GM19467 (cell line): ENCODE measurements around the gene LIN54.
"Not testable (repeated sequence)": the region's sequence is repeated elsewhere in the genome, so short reads cannot be mapped to it uniquely, and the experiment has no call there.

Source experiments
- ATAC-seq: cut with Tn5 transposase; IDR thresholded peaks from one replicate; pipeline ENCODE4 v1.9.1; 2021; ENCODE audit warnings: mild to moderate bottlenecking, moderate library complexity; ENCODE audit not compliant: unreplicated experiment

LIN54 gene

GRCh38 chr4:83012687-83013419, 2.2 kb upstream of the LIN54 start:
- ATAC-seq = peak; percentile 81

GRCh38 chr4:83012200-83012686, 1.6 kb upstream of the LIN54 start:
- ATAC-seq = no peak

GRCh38 chr4:83011689-83012199, 1.1 kb upstream of the LIN54 start:
- no peak for ATAC-seq

GRCh38 chr4:83010111-83010521, 507 bp downstream of the LIN54 start:
- no peak for ATAC-seq

- ATAC-seq = no peak
Observed at GRCh38 chr4:83009529-83009928, 1.1 kb downstream of the LIN54 start.

DNA sequence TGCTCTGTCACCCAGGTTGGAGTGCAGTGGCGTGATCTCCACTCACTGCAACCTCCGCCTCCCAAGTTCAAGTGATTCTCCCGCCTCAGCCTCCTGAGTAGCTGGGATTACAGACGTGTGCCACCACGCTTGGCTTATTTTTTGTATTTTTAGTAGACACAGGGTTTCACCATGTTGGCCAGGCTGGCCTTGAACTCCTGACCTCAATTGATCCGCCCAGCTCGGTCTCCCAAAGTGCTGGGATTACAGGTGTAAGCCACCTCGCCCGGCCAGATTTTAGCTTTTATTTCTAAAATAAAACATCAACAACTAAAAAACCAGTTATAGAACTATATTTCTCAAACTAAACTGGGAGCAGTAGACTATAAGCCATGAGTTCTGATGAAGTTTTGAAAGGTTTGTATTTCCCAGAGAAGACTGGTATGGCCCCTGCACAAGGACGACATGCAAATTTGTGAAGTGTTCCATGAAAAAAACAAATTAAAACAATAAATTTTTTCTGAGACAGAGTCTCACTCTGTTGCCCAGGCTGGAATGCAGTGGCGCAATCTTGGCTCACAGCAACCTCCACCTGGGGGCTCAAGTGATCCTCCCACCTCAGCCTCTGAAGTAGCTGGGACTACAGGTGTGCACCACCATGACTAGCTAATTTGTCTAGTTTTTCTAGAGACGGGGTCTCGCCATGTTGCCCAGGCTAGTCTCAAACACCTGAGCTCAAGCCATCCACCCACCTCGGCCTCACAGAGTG, 7.4 kb downstream of the LIN54 start:
- not testable (repeated sequence) for ATAC-seq

DNA sequence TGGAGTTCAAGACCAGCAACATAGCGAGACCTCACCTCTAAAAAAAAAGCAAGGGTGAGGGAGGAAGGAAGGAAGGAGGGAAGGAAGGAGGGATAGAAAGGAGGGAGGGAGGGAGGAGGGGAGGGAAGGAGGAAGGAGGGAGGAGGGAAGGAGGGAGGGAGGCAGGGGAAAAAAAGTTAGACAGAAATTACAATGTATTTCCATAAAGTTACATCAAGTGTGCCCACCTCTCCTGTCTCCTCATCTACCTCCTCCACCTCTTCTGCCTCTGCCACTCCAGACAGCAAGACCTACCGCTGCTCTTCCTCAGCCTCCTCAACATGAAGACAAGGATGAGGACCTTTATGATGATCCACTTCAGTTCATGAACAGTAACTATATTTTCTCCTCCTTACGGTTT, 8.3 kb downstream of the LIN54 start:
- ATAC-seq = no peak

- no peak for ATAC-seq
Observed at GRCh38 chr4:82998898-82999297, 11.7 kb downstream of the LIN54 start.

DNA sequence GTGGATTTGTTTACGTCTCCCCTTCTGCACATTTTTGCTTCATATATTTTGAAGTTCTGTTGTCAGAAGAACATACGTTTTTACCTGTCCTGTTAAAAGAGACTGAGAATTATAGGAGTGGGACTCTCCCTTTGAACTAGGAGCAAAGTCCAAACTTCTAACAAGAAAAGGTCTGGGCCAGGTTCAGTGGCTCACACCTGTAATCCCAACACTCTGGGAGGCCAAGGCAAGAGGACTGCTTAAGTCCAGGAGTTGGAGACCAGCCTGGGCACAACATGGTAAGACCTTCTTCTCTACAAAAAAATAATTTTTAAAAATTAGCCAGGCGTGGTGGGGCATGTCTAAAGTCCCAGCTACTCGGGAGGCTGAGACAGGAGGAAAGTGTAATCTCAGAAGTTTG, 15.8 kb downstream of the LIN54 start:
- no peak for ATAC-seq

DNA sequence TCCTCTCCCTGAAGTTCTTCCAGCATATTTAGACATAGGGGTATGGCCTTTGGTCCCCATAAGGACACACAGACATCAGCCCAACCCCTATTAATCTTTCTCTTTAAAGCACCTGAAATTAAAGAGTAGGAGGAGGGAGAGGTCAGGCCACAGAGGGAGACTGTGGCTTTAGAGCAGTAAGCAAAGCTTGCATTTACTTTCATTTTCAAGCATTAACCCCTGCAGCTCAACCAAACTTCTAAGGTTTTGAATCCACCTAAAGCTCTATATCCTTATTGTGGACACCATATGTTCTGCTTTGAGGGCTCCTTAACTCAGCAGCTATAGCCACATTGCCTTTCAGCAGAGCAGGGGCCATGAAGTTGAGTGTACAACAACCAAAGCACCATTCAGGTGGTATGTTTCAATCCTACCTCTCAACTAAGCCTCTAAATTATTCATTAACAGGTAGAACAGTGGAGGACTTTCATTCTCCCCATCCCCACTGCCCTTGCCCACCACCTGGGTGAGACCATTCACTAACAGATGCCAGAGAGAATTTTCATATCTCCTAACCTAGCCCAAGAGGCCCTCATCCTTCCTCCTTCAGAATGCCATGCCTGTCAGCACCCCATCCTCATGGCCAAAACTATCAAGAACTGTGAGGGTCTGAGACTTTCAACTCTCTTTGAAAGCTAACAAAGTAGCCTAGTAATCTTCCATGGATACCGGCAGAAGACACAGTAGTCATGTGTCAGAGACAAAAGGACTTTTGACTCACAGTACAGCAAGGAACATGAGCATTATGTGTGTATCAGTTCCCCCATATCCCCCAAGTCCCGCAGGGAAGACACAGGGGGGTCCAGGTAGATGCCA, 20.8 kb downstream of the LIN54 start:
- ATAC-seq = peak; percentile 80

DNA sequence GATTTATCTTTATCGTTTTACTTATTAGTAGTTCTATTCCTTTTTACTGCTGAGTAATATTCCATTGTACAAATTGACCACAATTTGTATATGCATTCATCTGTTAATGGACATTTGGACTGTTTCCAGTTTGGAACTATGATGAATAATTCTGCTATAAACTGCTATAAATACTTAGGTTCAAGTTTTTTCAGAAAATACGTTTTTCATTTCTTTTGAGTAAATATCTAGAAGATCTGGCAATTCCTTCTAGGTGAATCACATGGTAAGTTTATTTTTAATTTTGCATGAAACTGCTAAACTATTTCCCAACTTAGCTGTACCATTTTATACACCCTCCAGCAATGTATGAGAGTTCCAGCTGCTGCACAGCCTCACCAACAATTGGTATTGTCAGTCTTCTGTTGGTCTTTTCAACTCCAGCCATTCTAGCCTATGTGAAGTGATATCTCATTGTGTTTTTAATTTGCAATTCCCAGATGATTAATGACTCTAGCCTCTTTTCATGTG, 22.2 kb downstream of the LIN54 start:
- ATAC-seq = no peak

GRCh38 chr4:82987519-82987918, 23.1 kb downstream of the LIN54 start:
- ATAC-seq = not testable (repeated sequence)

DNA sequence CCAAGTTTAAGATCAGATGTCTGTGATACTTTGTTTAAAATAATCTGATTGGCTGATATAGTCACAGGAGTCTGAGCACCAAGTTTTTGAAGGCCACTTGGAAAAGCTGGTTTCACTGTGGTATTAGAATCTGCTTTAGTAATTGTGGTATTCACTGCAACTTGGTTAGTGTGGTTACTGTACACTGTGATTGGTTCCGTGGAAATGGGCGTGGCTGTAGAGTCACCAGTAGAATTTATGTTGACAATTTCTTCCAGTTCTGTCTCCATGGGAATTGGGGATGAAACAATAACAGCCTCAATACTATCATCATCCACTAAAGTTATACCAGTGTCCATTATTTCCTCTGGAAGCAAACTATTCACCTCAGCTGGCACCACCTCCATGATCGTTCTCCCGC, 26.2 kb downstream of the LIN54 start:
- ATAC-seq = no peak

DNA sequence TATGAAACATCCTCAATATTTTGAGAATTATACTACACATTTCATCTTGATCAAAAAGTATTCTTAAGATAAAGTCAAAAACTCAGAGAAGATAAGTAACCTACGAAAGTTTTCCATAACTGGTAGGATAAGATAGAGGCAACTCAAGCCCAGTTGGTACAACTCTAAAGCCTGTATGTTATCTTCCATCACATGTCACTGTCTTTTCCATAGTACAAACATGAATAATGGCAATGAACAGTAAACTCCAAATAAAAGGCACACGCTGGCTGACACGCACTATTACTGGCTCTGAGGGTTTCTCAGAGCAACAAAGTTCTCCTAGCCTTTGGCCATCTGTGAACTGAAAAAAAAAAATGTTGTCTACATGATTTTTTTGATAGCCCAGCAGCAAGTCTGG, 27.2 kb downstream of the LIN54 start:
- ATAC-seq = no peak

GRCh38 chr4:82981138-82981537, 29.5 kb downstream of the LIN54 start:
- ATAC-seq = no peak

DNA sequence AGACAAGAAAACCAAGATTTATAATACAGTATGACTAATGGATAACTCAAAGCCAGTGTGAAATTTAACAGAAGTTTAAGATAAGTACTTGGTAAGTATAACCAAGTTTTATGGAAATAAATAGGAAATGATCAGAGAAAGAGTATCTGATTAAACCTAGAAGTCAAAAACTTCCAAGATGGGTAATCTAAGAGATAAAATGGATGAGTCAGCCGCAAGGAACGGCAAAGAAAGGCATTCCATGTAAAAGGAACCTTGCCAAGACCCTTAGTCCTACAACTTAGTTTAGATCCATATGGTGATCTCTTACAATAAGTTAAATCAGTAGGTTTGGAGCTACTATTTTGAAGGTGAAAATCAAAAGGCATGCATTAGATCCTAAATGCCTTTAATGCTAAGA, 34.8 kb downstream of the LIN54 start:
- ATAC-seq = no peak

DNA sequence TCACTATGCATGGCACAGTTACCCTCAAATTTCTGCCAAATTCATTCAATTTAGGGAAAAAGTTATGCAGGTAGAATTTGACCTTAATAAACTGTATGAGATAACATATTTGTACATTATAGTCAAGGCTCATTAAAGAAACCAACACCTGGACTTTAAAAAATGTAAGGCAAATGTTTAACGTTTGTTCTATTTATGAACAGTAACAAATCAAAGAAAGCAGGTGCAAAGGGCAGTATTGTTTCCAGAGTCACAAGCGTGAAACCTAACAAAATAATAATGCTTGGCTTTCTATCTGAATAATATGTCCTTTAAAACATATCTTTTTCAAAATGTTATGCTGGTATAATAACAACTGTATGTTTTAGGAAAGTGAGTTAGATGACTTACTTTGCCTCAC, 41.2 kb downstream of the LIN54 start:
- no peak for ATAC-seq

DNA sequence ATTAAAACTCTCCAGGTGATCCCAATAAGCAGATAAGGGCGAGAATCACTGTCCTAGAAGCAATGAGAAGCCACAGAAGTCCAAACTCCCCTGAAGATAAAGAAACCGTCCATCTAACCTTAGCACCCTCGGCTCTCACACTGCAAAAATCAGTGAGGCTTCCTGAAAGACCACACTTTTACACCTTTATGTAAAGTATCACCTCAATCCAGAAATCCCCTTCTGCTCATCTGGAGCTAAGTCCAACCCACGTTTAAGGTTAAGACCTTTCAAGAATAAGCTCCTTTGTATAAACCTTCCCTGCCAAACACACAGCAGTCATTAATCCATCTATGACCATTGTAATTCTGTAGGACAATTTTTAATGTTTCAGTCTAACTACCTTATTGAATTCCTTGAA, 41.7 kb downstream of the LIN54 start:
- no peak for ATAC-seq

- ATAC-seq = no peak
Observed at GRCh38 chr4:82965763-82966162, 44.9 kb downstream of the LIN54 start.

DNA sequence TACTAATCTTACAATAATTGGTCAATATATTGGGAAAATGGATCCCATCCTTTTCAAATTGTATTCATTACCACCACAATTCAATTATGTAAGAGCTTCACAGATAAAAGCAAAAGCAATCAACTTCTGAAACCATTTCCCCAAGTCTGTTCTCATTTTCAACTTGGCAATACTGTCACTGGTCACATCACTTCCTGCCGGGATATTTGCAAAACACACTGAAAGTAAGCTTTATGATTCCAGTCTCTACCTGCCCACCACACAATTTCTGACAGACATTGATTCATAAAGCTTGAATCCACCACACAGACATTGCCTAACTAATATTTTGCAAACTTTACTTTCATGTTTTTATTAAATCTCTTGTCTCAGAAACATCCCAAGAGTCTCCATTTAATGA, 53.6 kb downstream of the LIN54 start:
- no peak for ATAC-seq

DNA sequence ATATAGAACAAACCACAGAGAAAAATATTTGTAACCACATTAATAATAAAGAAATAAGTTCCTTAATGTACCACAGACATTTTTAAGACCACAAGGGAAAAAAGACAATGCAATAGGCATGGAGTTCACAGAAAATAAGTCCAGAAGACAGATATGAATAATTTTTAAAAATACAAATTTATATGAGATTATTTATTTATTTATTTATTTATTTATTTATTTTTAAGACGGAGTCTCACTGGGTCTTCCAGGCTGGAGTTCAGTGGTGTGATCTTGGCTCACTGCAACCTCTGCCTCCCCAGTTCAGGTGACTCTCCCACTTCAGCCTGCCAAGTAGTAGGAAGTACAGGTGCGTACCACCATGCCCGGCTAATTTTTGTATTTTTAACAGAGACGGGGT, 56.4 kb downstream of the LIN54 start:
- ATAC-seq = no peak
